ENCODE measurements around the gene ITM2C.

Gene ITM2C

GRCh38 chr2:230925443-230925878 is 60.7 kb downstream of the ITM2C start:
- H3K9ac ChIP-seq (ENCODE audit: low read length) = no peak overlapping the region
- H3K4ac ChIP-seq (ENCODE audit: low read depth, low read length) = no peak overlapping the region
- H3K27me3 ChIP-seq (ENCODE audit: insufficient read depth, low read length) = no peaks in the 10 kb centered on the region
- H2BK120ac ChIP-seq (ENCODE audit: insufficient read depth, low read length, poor library complexity) = no peak overlapping the region
- no peak overlapping the region for H3K18ac ChIP-seq (ENCODE audit: low read length)
- no peak overlapping the region for H2AK5ac ChIP-seq (ENCODE audit: low read length)
- no peak overlapping the region for H2BK5ac ChIP-seq (ENCODE audit: low read depth, low read length, poor library complexity)
- no peak overlapping the region for H3K4me2 ChIP-seq (ENCODE audit: low read length)
- no peaks in the 10 kb centered on the region for H3K4me1 ChIP-seq (ENCODE audit: control insufficient read depth in 1 of 2, insufficient read depth in 2 of 2, low read length in 2 of 2)
- no peaks in the 10 kb centered on the region for H3K79me1 ChIP-seq (ENCODE audit: low read length)
- H3K9me3 ChIP-seq (ENCODE audit: insufficient read depth, low read depth, low read length) = no peaks in the 10 kb centered on the region
- no peak overlapping the region for H4K8ac ChIP-seq (ENCODE audit: low read depth, low read length)
- no peaks in the 10 kb centered on the region for H3K79me2 ChIP-seq (ENCODE audit: control insufficient read depth, insufficient read depth, low read length, poor library complexity)
- no peak overlapping the region for H2AFZ ChIP-seq (ENCODE audit: insufficient read depth, low read length, poor library complexity)
- WGBS (ENCODE audit: extremely low coverage, insufficient coverage, insufficient read length) = no CpG with 5 or more reads among the region's 9 CpGs
- H3K23ac ChIP-seq (ENCODE audit: low read length) = no peak overlapping the region
- no peak overlapping the region for H3K27ac ChIP-seq (ENCODE audit: low read depth, low read length)
- H3K36me3 ChIP-seq (ENCODE audit: control insufficient read depth in 1 of 2, insufficient read depth in 2 of 2, low read length in 2 of 2) = no peaks in the 10 kb centered on the region
- H2BK12ac ChIP-seq (ENCODE audit: low read length) = no peak overlapping the region
- DNase-seq = no peak
- H3K14ac ChIP-seq (ENCODE audit: low read length) = no peak overlapping the region
- no peak overlapping the region for H4K12ac ChIP-seq (ENCODE audit: low read depth, low read length)
- H4K91ac ChIP-seq (ENCODE audit: low read depth, low read length) = no peak overlapping the region
- H3K4me3 ChIP-seq (ENCODE audit: low read depth, low read length) = no peak overlapping the region

GRCh38 chr2:230925879-230926765 is 61.4 kb downstream of the ITM2C start:
- no peaks in the 10 kb centered on the region for H3K79me2 ChIP-seq (ENCODE audit: control insufficient read depth, insufficient read depth, low read length, poor library complexity)
- no peak overlapping the region for H2AFZ ChIP-seq (ENCODE audit: insufficient read depth, low read length, poor library complexity)
- H3K79me1 ChIP-seq (ENCODE audit: low read length) = no peaks in the 10 kb centered on the region
- H3K27me3 ChIP-seq (ENCODE audit: insufficient read depth, low read length) = no peaks in the 10 kb centered on the region
- H4K91ac ChIP-seq (ENCODE audit: low read depth, low read length) = no peak overlapping the region
- H3K18ac ChIP-seq (ENCODE audit: low read length) = no peak overlapping the region
- no peak overlapping the region for H3K27ac ChIP-seq (ENCODE audit: low read depth, low read length)
- no peak overlapping the region for H2BK120ac ChIP-seq (ENCODE audit: insufficient read depth, low read length, poor library complexity)
- no peak overlapping the region for H3K4ac ChIP-seq (ENCODE audit: low read depth, low read length)
- H3K36me3 ChIP-seq (ENCODE audit: control insufficient read depth in 1 of 2, insufficient read depth in 2 of 2, low read length in 2 of 2) = no peaks in the 10 kb centered on the region
- no peak overlapping the region for H2BK12ac ChIP-seq (ENCODE audit: low read length)
- H3K4me3 ChIP-seq (ENCODE audit: low read depth, low read length) = no peak overlapping the region
- H3K9ac ChIP-seq (ENCODE audit: low read length) = no peak overlapping the region
- no peaks in the 10 kb centered on the region for H3K9me3 ChIP-seq (ENCODE audit: insufficient read depth, low read depth, low read length)
- no peak overlapping the region for H2BK5ac ChIP-seq (ENCODE audit: low read depth, low read length, poor library complexity)
- no peak for DNase-seq
- H3K4me2 ChIP-seq (ENCODE audit: low read length) = no peak overlapping the region
- H3K14ac ChIP-seq (ENCODE audit: low read length) = no peak overlapping the region
- no CpG with 5 or more reads among the region's 11 CpGs for WGBS (ENCODE audit: extremely low coverage, insufficient coverage, insufficient read length)
- H3K23ac ChIP-seq (ENCODE audit: low read length) = no peak overlapping the region
- H3K4me1 ChIP-seq (ENCODE audit: control insufficient read depth in 1 of 2, insufficient read depth in 2 of 2, low read length in 2 of 2) = no peaks in the 10 kb centered on the region
- no peak overlapping the region for H4K8ac ChIP-seq (ENCODE audit: low read depth, low read length)
- H4K12ac ChIP-seq (ENCODE audit: low read depth, low read length) = no peak overlapping the region
- H2AK5ac ChIP-seq (ENCODE audit: low read length) = no peak overlapping the region

GRCh38 chr2:230927711-230928341 is 63.1 kb downstream of the ITM2C start:
- Histone ChIP-seq H2BK5ac (ENCODE audit: low read depth, low read length, poor library complexity) (no peak overlapping the region), H4K91ac (ENCODE audit: low read depth, low read length) (no peak overlapping the region), H2BK120ac (ENCODE audit: insufficient read depth, low read length, poor library complexity) (no peak overlapping the region), H2AFZ (ENCODE audit: insufficient read depth, low read length, poor library complexity) (no peak overlapping the region), H3K27me3 (ENCODE audit: insufficient read depth, low read length) (no peaks in the 10 kb centered on the region), H2AK5ac (ENCODE audit: low read length) (no peak overlapping the region), H4K8ac (ENCODE audit: low read depth, low read length) (no peak overlapping the region), H4K12ac (ENCODE audit: low read depth, low read length) (no peak overlapping the region), H2BK12ac (ENCODE audit: low read length) (no peak overlapping the region), H3K9me3 (ENCODE audit: insufficient read depth, low read depth, low read length) (no peaks in the 10 kb centered on the region), H3K4me3 (ENCODE audit: low read depth, low read length) (no peak overlapping the region), H3K79me1 (ENCODE audit: low read length) (no peaks in the 10 kb centered on the region), H3K18ac (ENCODE audit: low read length) (no peak overlapping the region), H3K27ac (ENCODE audit: low read depth, low read length) (no peak overlapping the region), H3K9ac (ENCODE audit: low read length) (no peak overlapping the region), H3K14ac (ENCODE audit: low read length) (no peak overlapping the region), H3K36me3 (ENCODE audit: control insufficient read depth in 1 of 2, insufficient read depth in 2 of 2, low read length in 2 of 2) (no peaks in the 10 kb centered on the region), H3K4me2 (ENCODE audit: low read length) (no peak overlapping the region), H3K23ac (ENCODE audit: low read length) (no peak overlapping the region), H3K79me2 (ENCODE audit: control insufficient read depth, insufficient read depth, low read length, poor library complexity) (no peaks in the 10 kb centered on the region), H3K4ac (ENCODE audit: low read depth, low read length) (no peak overlapping the region), H3K4me1 (ENCODE audit: control insufficient read depth in 1 of 2, insufficient read depth in 2 of 2, low read length in 2 of 2) (peaks cover 0 to 2% of the 10 kb centered on the region in 2 experiments)
- no peak for DNase-seq
- WGBS (ENCODE audit: extremely low coverage, insufficient coverage, insufficient read length) = no CpG with 5 or more reads among the region's 14 CpGs

Data from trophoblast cell (in vitro differentiated cells and primary cell).